ENCODE data around the gene GAL3ST2.
"Not testable (repeated sequence)": the region's sequence is repeated elsewhere in the genome, so short reads cannot be mapped to it uniquely, and the experiment has no call there.

Gene GAL3ST2

DNA sequence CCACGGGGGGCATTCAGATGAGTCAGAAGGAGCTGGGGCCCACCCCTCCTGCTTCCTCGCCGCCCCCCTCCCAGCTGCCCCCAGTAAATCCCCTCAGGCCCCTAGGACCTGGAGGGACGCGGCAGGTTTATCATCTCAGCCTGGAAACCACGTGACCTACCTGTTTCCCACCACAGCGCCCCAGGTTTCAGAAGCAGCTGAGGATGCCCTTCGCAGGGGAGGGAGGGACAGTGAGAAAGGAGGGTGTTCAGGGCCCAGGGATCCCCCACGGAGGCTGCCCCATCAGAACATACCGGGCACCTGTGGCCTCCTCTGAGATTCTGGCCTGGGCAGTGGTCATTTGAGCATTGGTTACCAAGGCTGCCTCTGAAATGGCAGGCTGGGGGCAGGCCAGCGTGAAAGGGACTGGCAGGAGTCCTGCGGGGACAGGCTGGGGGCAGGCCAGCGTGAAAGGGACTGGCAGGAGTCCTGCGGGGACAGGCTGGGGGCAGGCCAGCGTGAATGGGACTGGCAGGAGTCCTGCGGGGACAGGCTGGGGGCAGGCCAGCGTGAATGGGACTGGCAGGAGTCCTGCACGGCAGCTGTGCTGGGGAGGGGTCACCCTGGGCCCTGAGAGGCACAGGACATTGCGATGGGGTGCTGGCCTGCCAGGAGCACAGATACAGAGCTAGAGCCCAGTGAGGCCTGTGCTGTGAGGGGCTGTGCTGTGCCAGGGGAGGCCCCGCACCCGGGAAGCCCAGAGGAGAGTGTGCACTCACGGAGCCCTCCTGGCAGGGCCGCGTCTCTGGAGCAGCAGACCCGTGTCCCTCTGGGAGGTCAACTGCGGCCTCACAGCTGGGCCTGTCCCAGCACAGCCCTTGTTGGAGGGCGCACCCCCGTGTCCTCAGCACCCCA, 33.9 kb downstream of the GAL3ST2 start:
- DNase-seq = no peak

DNA sequence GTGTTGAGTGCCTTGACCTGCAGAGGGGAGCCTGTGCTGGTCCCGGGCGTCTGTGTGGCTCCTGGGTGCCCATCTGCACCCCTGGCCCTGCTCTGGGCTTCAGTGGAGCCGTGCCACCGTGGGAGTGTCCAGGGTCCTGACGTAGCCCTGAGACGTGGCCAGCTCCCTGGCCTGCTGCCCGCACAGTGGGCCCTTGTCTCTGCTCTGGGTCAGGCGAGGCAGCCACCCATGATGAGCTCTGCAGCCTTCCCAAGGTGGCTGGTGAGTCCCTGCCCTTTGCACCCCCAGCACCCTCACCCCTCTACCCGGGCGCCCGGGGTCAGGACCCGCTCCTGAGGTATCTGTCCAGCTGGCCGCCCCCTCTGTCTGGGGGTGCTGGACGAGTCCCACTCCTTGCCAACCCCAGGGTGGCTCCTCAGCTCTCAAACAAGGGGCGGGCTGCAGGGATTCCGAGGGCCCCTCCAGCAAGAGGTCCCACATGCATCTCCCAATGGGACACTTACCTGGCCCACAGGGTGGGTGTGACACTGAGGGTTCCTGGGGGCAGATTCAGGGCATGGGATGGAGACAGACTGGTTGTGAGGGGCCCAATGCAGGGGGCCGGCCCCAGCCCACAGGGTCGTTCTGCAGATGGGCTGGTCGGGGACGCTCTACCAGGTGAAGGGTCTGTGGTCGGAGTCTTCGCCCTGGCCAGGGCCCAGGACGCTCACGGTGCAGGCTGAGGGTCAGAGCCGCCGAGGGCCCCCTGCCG, 34.8 kb downstream of the GAL3ST2 start:
- no peak for DNase-seq

DNA sequence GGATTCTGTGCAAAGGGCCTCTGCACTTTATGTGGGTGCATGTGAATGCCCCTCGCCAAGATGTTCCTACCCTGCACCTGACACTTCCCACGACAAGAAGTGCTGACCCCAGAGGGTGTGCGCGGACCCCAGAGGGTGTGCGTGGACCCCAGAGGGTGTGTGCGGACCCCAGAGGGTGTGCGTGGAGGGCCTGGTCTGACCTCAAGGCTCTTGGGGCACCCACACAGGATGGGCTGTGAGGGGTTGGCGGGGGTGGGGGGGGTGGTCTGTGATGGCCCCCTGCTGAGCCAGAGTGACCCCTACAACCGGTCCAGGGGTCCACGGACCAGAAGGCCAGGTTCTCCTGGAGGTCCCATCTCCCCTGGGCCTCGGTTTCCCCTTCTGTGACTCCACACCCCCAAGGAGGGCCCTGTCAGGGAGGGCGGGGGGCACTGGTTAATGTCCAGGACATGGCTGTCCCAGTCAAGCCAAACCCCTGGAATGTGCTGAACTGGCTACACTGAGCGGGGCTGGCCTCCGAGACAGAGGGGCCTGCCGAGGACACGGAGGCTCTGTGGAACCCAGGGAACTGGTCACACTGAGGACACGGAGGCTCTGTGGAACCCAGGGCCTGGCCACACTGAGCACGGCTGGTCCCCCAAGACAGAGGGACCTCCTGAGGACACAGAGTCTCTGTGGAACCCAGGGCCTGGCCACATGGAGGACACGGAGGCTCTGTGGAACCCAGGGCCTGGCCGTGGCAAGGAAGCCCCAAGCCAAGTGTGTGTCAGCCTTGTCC, 35.5 kb downstream of the GAL3ST2 start:
- no peak for DNase-seq

GRCh38 chr2:241812730-241813643, 36.4 kb downstream of the GAL3ST2 start:
- no peak for DNase-seq

GRCh38 chr2:241813644-241814392, 37.2 kb downstream of the GAL3ST2 start:
- no peak for DNase-seq

GRCh38 chr2:241814393-241814642, 37.7 kb downstream of the GAL3ST2 start:
- DNase-seq = no peak

GRCh38 chr2:241814643-241815476, 38.2 kb downstream of the GAL3ST2 start:
- no peak for DNase-seq

- DNase-seq = no peak
Measured at GRCh38 chr2:241815477-241816430, 39.1 kb downstream of the GAL3ST2 start.

- DNase-seq = no peak
Measured at GRCh38 chr2:241816431-241817121, 40.0 kb downstream of the GAL3ST2 start.

DNA sequence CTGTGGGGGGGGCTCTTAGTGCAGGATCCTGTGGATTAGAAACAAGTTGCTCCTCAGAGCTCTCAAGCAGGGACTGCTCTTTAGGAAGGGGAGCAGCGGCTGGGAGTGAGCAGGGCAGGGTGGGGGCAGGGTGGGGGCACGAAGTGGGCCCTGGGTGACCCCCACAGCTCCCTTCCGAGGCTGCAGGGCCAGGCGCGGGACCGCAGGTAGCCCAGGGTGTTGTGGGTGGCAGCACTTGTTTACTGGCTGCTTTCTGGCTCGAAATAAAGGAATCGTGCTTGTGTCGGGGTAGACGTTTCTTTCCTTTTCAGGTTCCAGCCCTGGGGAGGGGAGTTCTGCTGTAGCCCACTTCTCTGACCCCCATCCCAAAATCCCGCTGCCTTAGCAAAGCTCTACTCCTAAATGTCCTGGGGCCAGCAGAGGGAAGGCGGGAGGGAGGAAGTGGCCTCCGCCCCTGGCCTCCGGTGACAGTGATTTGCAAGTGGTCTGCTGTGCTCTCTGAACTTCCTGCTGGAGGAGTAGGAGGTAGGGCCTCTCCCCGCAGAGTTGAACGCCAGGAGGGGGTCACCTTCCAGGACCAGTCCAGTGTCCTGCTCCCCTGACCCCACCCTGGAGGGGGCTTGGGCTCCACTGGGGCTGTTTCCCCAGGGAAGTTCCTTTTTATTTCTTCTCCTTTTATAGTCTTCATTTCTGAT, 40.7 kb downstream of the GAL3ST2 start:
- DNase-seq = no peak

GRCh38 chr2:241817821-241818215, 41.2 kb downstream of the GAL3ST2 start:
- DNase-seq = not testable (repeated sequence)

DNA sequence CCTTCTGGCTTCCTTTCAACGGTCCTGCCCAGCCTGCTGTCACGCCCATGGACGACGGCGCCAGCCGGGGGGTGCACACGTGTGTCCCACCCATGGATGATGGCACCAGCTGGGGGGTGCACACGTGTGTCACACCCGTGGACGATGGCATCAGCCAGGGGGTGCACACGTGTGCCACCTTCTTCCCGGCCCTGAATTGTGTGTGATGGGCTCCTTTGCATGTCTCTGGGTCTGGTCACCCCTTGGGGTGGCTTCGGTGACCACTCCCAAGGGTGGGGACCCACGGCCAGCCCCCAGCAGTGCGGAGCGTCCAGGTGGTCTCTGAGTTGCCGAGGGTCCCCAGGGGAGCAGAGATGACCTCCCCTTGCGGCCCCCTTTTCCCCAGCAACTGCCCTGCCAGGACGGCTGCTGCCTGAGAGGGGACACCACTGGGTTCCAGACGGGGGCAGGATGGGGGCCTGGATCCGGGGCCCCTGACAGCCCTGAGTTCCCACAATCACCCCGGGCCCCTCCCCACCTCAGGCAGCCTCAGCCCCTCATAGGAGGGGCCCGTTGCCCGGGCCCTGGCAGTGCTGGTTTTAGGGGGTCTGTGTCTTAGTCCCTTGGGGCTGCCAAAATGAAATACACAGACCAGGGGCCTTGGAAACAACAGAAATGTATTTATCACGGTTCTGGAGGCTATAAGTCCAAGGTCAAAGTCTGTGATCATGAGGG, 41.8 kb downstream of the GAL3ST2 start:
- DNase-seq = no peak

DNA sequence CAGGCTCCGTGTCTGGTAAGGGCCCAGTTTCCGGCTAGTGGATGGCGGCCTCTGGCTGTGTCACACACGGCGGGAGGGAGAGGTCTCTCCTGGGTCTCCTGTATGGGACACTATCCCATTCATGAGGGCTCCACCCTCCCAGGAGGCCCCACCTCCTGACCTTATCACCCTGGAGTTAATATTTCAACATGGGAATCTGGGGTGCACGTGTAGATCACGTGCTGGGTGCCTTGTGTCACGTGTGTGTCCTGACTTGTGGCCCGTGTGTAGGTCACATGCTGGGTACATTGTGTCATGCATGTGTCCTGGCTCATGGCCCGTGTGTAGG, 42.3 kb downstream of the GAL3ST2 start:
- no peak for DNase-seq

DNA sequence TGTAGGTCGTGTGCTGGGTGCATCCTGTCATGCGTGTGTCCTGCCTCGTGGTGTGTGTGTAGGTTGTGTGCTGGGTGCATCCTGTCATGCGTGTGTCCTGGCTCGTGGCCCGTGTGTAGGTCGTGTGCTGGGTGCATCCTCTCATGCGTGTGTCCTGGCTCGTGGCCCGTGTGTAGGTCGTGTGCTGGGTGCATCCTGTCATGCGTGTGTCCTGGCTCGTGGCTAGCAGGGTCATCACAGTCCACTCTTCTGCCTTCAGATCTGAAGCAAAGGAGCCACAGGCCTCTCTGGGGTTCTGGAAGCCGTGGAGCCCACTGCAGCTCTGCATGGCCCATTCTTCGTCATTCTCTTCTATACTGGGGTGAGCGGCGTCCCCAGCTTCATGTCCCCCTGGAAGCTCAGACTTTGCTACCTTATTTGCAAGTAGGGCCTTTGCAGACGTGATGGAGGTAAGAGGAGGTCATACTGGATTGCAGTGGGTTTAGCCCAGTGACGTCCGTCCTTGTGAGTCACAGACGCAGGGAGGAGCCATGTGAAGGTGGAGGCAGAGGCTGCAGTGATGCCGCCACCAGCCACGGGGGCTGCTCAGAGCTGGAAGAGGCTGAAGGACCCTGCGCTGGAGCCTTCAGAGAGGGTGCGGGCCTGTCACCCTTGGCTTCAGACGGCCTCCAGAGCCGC, 43.5 kb downstream of the GAL3ST2 start:
- DNase-seq = not testable (repeated sequence)

DNA sequence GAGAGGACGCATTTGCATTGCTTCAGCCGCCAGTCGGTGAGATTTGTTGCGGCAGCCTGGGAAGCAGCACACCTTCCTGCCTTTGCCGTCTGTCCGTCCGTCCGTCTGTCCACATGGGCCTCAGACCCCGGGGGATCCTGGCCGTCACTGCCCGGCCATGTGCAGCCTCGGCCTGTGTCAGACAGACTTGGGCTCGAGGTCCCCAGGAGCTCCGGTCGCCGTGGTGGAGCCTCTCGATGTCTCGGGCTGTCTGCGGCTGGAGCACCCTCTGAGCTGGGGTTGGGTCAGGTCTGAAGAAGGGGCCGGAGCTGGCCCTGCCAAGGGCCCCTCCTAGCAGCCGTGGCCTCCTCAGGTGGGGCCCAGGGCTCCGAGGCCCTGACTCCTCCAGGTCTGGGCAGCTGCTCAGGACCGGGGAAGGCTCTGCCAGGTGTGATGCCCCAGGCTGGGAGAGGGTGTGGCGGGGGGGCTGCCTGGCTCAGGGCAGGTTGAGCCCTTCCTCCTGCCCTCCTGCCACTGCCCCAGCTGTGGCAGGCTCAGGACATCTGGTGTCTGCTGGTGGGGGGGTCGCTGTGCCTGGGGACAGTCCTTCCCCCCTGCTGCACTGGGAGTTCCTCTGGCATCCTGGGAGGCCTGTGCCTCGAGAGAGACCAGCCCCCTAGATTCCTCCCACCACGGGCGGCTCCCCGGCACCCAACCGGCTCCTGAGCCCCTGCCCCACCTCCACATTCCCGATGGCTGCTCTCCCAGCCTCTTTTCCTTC, 44.2 kb downstream of the GAL3ST2 start:
- DNase-seq = no peak

All from NCI-H446 treated with DMSO at 0.1 percent for 48 hours (cell line).